A549 (cell line): ENCODE results near the gene CETN2. TPM values are rescaled to one million over a fixed set of nuclear protein-coding genes. Genes with fewer than 3 reads are reported as not detected.

Experiments used
- ATAC-seq, 2 experiments: fragments of 200-7000 bp in 1 of 2; fragments of >200 bp in 1 of 2; cut with Nextera tagmentation in 1 of 2; cut with Tn5 transposase in 1 of 2; 3 replicates each; pipeline versions ENCODE4 v1.8.0 to v1.9.1; 2018 to 2020; ENCODE audit warnings: mild to moderate bottlenecking in 1 of 2, moderate library complexity in 1 of 2
- CTCF ChIA-PET: fragments of 300-600 bp; sonication (Branson Sonifier 250); formaldehyde crosslinking; extraction: SDS; loops from one replicate; lab custom pipeline; 2021; ENCODE audit warnings: antibody characterized with exemption, inconsistent platforms; lab: Yijun Ruan, JAX
- POLR2A ChIA-PET: fragments of 350-600 bp; formaldehyde crosslinking; extraction: SDS; loops from one replicate; lab custom pipeline; 2021; ENCODE audit warnings: antibody characterized with exemption, inconsistent platforms; lab: Yijun Ruan, JAX
- DNase-seq, 2 experiments: peaks; one replicate each; pipeline versions ENCODE4 v3.0.0 to v3.0.0-alpha.2; 2011 to 2016; ENCODE audit warnings: low read depth in 1 of 2, low spot score in 1 of 2
- FAIRE-seq: peaks from 2 replicates; lab custom pipeline; 2011; peaks lifted over from hg19 to GRCh38; lab: Jason Lieb, UNC
- H3K27ac ChIP-seq, 2 experiments: fragments of >200 bp; sonication (Bioruptor Twin); formaldehyde crosslinking; 3 replicates each; pipeline ENCODE4 v1.5.1; 2016 to 2017
- H3K4me1 ChIP-seq: fragments of >200 bp; sonication (Bioruptor Twin); formaldehyde crosslinking; 3 replicates; pipeline ENCODE4 v1.6.1; 2016
- H3K4me2 ChIP-seq: fragments of >200 bp; sonication (Bioruptor Twin); formaldehyde crosslinking; 3 replicates; pipeline ENCODE4 v1.6.1; 2016
- H3K4me3 ChIP-seq: fragments of >200 bp; sonication (Bioruptor Twin); formaldehyde crosslinking; 3 replicates; pipeline ENCODE4 v1.5.1; 2016
- H3K9me3 ChIP-seq: fragments of >200 bp; sonication (Bioruptor Twin); formaldehyde crosslinking; 3 replicates; pipeline ENCODE4 v1.6.1; 2016
- BHLHE40 ChIP-seq: IDR thresholded peaks from 2 replicates; pipeline ENCODE4 v1.6.1; 2012; ENCODE audit warnings: low read depth, low read length, inconsistent platforms
- CBX8 ChIP-seq: fragments of 200-600 bp; sonication (generic); IDR thresholded peaks from 2 replicates; pipeline ENCODE4 v1.6.1; 2016
- CHD2 ChIP-seq: fragments of 150-350 bp; IDR thresholded peaks from 2 replicates; pipeline ENCODE4 v1.6.1; 2014; ENCODE audit warnings: low read length; ENCODE audit not compliant: partially characterized antibody
- FOXS1 ChIP-seq: fragments of 250-450 bp; sonication (Bioruptor Pico); IDR thresholded peaks from 2 replicates; pipeline ENCODE4 v1.5.0; 2020; ENCODE audit warnings: mild to moderate bottlenecking, moderate library complexity
- MAFK ChIP-seq: fragments of 450-650 bp; IDR thresholded peaks from 2 replicates; pipeline ENCODE4 v1.6.1; 2014; ENCODE audit not compliant: partially characterized antibody
- MAZ ChIP-seq: fragments of 150-350 bp; IDR thresholded peaks from 2 replicates; pipeline ENCODE4 v1.6.1; 2014; ENCODE audit warnings: antibody characterized with exemption, low read depth, low read length, borderline replicate concordance
- MYC ChIP-seq: IDR thresholded peaks from 2 replicates; pipeline ENCODE4 v1.6.1; 2012; ENCODE audit warnings: mild to moderate bottlenecking, inconsistent platforms, low read length, improper control_type of control experiment, borderline replicate concordance
- NPAS2 ChIP-seq: fragments of 250-450 bp; sonication (Bioruptor Pico); IDR thresholded peaks from 2 replicates; pipeline ENCODE4 v1.8.0; 2022; ENCODE audit warnings: mild to moderate bottlenecking, moderate library complexity, borderline replicate concordance
- NR3C1 ChIP-seq: fragments of >200 bp; sonication (Bioruptor Twin); formaldehyde crosslinking; IDR thresholded peaks from 3 replicates; pipeline ENCODE4 v1.6.1; 2017
- PHF8 ChIP-seq: fragments of 200-600 bp; sonication (generic); IDR thresholded peaks from 2 replicates; pipeline ENCODE4 v1.6.1; 2016; ENCODE audit warnings: low read depth, mild to moderate bottlenecking, antibody characterized with exemption, moderate library complexity, borderline replicate concordance
- POLR2AphosphoS2 ChIP-seq: conservative IDR thresholded peaks from 2 replicates; pipeline ENCODE4 v1.6.1; 2012; ENCODE audit warnings: low read length, improper control_type of control experiment, inconsistent platforms
- RAD21 ChIP-seq, 2 experiments: fragments of >200 bp in 1 of 2; sonication (Bioruptor Twin) in 1 of 2; formaldehyde crosslinking in 1 of 2; IDR thresholded peaks in 1 of 2; conservative IDR thresholded peaks in 1 of 2; 2 replicates in 1 of 2; 3 replicates in 1 of 2; pipeline ENCODE4 v1.6.1; 2012 to 2018; ENCODE audit warnings: inconsistent platforms in 1 of 2
- RFX5 ChIP-seq: fragments of 450-650 bp; IDR thresholded peaks from 2 replicates; pipeline ENCODE4 v1.7.1; 2014; ENCODE audit warnings: antibody characterized with exemption, mild to moderate bottlenecking, moderate library complexity
- SMC3 ChIP-seq: fragments of >200 bp; sonication (Bioruptor Twin); formaldehyde crosslinking; IDR thresholded peaks from 3 replicates; pipeline ENCODE4 v1.6.1; 2018; ENCODE audit warnings: inconsistent platforms
- SREBF2 ChIP-seq: fragments of 450-650 bp; IDR thresholded peaks from 2 replicates; pipeline ENCODE4 v1.6.1; 2014; ENCODE audit warnings: mild to moderate bottlenecking, moderate library complexity
- ZC3H11A ChIP-seq: fragments of 450-650 bp; IDR thresholded peaks from 2 replicates; pipeline ENCODE4 v1.6.1; 2014; ENCODE audit warnings: antibody characterized with exemption, mild to moderate bottlenecking
- WGBS: methylation state at CpG from one replicate; pipeline ENCODE4 v1.1.6; 2017; ENCODE audit errors: missing lambda C conversion rate; 5-methylcytosine and 5-hydroxymethylcytosine counted together
- polyA plus RNA-seq, 4 experiments: library from polyadenylated mRNA; depleted of rRNA in 3 of 4; stranded (reverse); fragments of >200 nt; fragmentation: RNase III in 1 of 4; extraction: RNeasy Plus Mini Kit Qiagen cat#74134 plus additional on column Dnase treatment in 1 of 4; gene quantifications; 2 replicates in 3 of 4; 3 replicates in 1 of 4; pipeline ENCODE4 v1.2.3, GENCODE V29; 2011 to 2017
- TF ChIP-seq, protein P1 (sequence below): fragments of >200 bp; sonication (Bioruptor Twin); formaldehyde crosslinking; IDR thresholded peaks from 2 replicates; pipeline ENCODE4 v1.6.1; 2016
- TF ChIP-seq, protein P2 (sequence below): fragments of 200-600 bp; sonication (generic); IDR thresholded peaks from 2 replicates; pipeline ENCODE4 v1.6.1; 2016; ENCODE audit warnings: antibody characterized with exemption, mild to moderate bottlenecking, moderate library complexity
- TF ChIP-seq, protein P3 (sequence below): IDR thresholded peaks from 2 replicates; pipeline ENCODE4 v1.6.1; 2012; ENCODE audit warnings: low read depth, borderline replicate concordance
- TF ChIP-seq, protein P4 (sequence below): fragments of 150-350 bp; IDR thresholded peaks from 2 replicates; pipeline ENCODE4 v1.6.1; 2014; ENCODE audit warnings: low read depth, mild to moderate bottlenecking, low read length
- TF ChIP-seq, protein P5 (sequence below): fragments of >200 bp; sonication (Bioruptor Twin); formaldehyde crosslinking; IDR thresholded peaks from 3 replicates; pipeline ENCODE4 v1.5.1; 2016
- TF ChIP-seq, protein P6 (sequence below): fragments of >200 bp; sonication (Bioruptor Twin); formaldehyde crosslinking; IDR thresholded peaks from 3 replicates; pipeline ENCODE4 v1.6.1; 2016
- TF ChIP-seq, protein P7 (sequence below): IDR thresholded peaks from 2 replicates; pipeline ENCODE4 v1.6.1; 2012

Gene CETN2
- polyA plus RNA-seq, 2 of the 4 experiments (the other 2 are of a cell fraction) = 69.2 to 82.6 TPM

DNA sequence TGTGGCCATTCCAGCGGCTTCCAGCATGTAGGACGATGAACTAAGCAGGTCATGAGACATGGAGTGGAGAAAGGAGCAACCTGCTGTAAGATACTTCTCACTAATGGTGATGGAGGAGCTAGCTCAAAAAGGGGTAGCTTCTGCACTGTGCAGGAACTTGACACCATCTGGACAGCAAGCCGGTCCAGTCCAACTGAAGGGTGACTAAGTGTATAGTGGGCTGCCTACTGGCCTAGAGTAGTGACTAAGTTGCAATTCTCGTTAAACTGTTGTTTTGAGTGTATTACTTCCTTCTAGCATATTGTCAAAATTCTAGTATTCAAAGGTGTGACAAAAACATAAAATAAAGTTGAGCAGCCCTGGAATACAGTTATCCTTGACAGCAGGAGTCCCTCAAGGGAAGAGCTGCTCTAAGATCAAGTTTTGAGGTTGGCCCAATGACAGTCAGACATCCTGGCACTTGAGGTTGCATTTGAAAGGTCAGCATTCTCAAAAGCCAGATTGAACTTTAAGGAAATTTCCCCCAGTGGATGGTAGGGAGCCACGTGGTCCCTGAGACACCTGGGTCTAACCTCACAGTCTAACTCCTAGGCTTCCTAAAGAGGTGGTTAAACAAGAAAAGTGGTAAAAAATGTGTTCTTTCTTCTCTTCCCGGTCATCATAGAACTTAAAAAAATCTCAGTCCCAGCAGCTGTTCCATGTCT lies 8.0 kb downstream of the CETN2 start:
- ATAC-seq (peak; percentile 30 to 54; a peak in 2 of 6 replicates), FAIRE-seq (peak; percentile 28), DNase-seq (no peak)
- no peak overlapping the region for H3K27ac ChIP-seq
- CTCF ChIA-PET = interaction anchor here (1.3 to 3.0 kb wide), 7 partner anchors 10 to 1109 kb away, joined by 4 to 15 read pairs (median 8); no protein-coding TSS in a partner anchor
- H3K4me3 ChIP-seq = no peak overlapping the region
- H3K9me3 ChIP-seq = no peaks in the 10 kb centered on the region
- H3K4me2 ChIP-seq = no peak overlapping the region
- POLR2A ChIA-PET = no interaction called here
- no peaks in the 10 kb centered on the region for H3K4me1 ChIP-seq
- WGBS = 6% methylated on average over 6 of the region's 6 CpGs
- TF ChIP-seq, protein P1, sequence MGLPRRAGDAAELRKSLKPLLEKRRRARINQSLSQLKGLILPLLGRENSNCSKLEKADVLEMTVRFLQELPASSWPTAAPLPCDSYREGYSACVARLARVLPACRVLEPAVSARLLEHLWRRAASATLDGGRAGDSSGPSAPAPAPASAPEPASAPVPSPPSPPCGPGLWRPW = no peak
- no peak for TF ChIP-seq MAFK
- TF ChIP-seq, protein P2, sequence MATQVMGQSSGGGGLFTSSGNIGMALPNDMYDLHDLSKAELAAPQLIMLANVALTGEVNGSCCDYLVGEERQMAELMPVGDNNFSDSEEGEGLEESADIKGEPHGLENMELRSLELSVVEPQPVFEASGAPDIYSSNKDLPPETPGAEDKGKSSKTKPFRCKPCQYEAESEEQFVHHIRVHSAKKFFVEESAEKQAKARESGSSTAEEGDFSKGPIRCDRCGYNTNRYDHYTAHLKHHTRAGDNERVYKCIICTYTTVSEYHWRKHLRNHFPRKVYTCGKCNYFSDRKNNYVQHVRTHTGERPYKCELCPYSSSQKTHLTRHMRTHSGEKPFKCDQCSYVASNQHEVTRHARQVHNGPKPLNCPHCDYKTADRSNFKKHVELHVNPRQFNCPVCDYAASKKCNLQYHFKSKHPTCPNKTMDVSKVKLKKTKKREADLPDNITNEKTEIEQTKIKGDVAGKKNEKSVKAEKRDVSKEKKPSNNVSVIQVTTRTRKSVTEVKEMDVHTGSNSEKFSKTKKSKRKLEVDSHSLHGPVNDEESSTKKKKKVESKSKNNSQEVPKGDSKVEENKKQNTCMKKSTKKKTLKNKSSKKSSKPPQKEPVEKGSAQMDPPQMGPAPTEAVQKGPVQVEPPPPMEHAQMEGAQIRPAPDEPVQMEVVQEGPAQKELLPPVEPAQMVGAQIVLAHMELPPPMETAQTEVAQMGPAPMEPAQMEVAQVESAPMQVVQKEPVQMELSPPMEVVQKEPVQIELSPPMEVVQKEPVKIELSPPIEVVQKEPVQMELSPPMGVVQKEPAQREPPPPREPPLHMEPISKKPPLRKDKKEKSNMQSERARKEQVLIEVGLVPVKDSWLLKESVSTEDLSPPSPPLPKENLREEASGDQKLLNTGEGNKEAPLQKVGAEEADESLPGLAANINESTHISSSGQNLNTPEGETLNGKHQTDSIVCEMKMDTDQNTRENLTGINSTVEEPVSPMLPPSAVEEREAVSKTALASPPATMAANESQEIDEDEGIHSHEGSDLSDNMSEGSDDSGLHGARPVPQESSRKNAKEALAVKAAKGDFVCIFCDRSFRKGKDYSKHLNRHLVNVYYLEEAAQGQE = no peak
- TF ChIP-seq, protein P3, sequence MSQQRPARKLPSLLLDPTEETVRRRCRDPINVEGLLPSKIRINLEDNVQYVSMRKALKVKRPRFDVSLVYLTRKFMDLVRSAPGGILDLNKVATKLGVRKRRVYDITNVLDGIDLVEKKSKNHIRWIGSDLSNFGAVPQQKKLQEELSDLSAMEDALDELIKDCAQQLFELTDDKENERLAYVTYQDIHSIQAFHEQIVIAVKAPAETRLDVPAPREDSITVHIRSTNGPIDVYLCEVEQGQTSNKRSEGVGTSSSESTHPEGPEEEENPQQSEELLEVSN = no peak
- no peak for TF ChIP-seq MYC
- TF ChIP-seq MAZ = no peak
- no peak for TF ChIP-seq NR3C1
- no peak for TF ChIP-seq ZC3H11A
- TF ChIP-seq RFX5 = no peak
- TF ChIP-seq CHD2 = no peak
- no peak for TF ChIP-seq SMC3
- no peak for TF ChIP-seq FOXS1 (CRISPR knock-in tag)
- no peak for TF ChIP-seq NPAS2 (CRISPR knock-in tag)
- TF ChIP-seq, all 56 proteins: peak for 0

DNA sequence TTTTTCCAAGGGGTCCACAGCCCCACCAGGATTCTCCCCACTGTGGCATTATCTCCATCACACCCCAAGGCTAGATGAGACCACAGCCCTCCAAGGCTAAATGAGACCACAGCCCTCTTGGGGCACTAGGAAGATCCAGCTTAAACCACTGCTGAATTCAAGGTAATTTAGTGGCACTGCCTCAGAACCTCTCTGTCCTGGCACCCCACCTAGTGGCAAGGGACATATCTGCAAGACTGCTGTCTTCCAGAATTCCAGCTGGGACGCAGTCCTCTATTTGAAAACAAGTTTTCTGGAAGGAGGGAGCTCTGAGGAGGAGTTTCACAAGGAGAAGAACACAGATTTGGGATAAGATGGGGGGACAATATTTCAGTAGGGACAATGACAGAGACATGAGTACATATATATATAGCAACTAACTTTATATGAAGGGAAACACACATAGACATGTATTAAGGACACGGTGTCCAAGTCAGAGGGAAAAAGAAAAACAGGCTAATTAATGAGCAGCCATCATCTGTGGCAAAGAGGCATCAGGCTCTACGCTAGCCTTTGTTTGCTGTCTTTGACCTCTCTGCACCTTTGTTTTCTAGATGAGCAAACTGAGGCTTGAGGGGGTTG lies 9.3 kb downstream of the CETN2 start:
- Histone ChIP-seq H3K27ac (no peak overlapping the region), H3K9me3 (no peaks in the 10 kb centered on the region)
- 14% methylated on average over 3 of the region's 3 CpGs for WGBS
- TF ChIP-seq PHF8 = no peak
- TF ChIP-seq, protein P4, sequence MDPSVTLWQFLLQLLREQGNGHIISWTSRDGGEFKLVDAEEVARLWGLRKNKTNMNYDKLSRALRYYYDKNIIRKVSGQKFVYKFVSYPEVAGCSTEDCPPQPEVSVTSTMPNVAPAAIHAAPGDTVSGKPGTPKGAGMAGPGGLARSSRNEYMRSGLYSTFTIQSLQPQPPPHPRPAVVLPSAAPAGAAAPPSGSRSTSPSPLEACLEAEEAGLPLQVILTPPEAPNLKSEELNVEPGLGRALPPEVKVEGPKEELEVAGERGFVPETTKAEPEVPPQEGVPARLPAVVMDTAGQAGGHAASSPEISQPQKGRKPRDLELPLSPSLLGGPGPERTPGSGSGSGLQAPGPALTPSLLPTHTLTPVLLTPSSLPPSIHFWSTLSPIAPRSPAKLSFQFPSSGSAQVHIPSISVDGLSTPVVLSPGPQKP = no peak
- TF ChIP-seq, protein P5, sequence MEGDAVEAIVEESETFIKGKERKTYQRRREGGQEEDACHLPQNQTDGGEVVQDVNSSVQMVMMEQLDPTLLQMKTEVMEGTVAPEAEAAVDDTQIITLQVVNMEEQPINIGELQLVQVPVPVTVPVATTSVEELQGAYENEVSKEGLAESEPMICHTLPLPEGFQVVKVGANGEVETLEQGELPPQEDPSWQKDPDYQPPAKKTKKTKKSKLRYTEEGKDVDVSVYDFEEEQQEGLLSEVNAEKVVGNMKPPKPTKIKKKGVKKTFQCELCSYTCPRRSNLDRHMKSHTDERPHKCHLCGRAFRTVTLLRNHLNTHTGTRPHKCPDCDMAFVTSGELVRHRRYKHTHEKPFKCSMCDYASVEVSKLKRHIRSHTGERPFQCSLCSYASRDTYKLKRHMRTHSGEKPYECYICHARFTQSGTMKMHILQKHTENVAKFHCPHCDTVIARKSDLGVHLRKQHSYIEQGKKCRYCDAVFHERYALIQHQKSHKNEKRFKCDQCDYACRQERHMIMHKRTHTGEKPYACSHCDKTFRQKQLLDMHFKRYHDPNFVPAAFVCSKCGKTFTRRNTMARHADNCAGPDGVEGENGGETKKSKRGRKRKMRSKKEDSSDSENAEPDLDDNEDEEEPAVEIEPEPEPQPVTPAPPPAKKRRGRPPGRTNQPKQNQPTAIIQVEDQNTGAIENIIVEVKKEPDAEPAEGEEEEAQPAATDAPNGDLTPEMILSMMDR = peak; percentile 56
- no peak for TF ChIP-seq POLR2AphosphoS2
- TF ChIP-seq, protein P6, sequence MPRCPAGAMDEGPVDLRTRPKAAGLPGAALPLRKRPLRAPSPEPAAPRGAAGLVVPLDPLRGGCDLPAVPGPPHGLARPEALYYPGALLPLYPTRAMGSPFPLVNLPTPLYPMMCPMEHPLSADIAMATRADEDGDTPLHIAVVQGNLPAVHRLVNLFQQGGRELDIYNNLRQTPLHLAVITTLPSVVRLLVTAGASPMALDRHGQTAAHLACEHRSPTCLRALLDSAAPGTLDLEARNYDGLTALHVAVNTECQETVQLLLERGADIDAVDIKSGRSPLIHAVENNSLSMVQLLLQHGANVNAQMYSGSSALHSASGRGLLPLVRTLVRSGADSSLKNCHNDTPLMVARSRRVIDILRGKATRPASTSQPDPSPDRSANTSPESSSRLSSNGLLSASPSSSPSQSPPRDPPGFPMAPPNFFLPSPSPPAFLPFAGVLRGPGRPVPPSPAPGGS = no peak
- TF ChIP-seq, protein P7, sequence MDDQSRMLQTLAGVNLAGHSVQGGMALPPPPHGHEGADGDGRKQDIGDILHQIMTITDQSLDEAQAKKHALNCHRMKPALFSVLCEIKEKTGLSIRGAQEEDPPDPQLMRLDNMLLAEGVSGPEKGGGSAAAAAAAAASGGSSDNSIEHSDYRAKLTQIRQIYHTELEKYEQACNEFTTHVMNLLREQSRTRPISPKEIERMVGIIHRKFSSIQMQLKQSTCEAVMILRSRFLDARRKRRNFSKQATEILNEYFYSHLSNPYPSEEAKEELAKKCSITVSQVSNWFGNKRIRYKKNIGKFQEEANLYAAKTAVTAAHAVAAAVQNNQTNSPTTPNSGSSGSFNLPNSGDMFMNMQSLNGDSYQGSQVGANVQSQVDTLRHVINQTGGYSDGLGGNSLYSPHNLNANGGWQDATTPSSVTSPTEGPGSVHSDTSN = no peak
- TF ChIP-seq NPAS2 (CRISPR knock-in tag) = no peak
- TF ChIP-seq RAD21 (conservative IDR thresholded peaks at IDR 0.05 in 1 of 2, IDR thresholded peaks at IDR 0.05 in 1 of 2) = peak; percentile 59 to 67
- no peak for TF ChIP-seq SREBF2
- TF ChIP-seq NR3C1 = no peak
- no peak for TF ChIP-seq BHLHE40
- TF ChIP-seq SMC3 = peak; percentile 33; the same call in 2 of the 3 replicates
- TF ChIP-seq CBX8 = no peak
- TF ChIP-seq, all 56 proteins: peak for 3
- ATAC-seq (peak; percentile 66 to 76; a peak in 4 of 6 replicates), DNase-seq (peak; percentile 47 to 54), FAIRE-seq (peak; percentile 97)
- no peak overlapping the region for H3K4me2 ChIP-seq
- ChIA-PET POLR2A (interaction anchor here (1.6 kb wide), 1 partner anchor 9 kb away, joined by 3 read pairs; the partner anchor contains the start of genes CETN2 and NSDHL), CTCF (interaction anchor here (0.6 to 3.0 kb wide), 17 partner anchors 9 to 1316 kb away, joined by 3 to 15 read pairs (median 4); partner anchors contain the start of genes CETN2 and NSDHL)
- no peaks in the 10 kb centered on the region for H3K4me1 ChIP-seq
- no peak overlapping the region for H3K4me3 ChIP-seq
